Pancreas (tissue), 10 donors: ENCODE measurements around the gene ZFAND2A. TPM values are rescaled to one million over a fixed set of nuclear protein-coding genes. Genes with fewer than 3 reads are reported as not detected.

Experiments used
- ATAC-seq, 4 donors: fragments of 200-7000 bp; cut with Tn5 transposase; one replicate each; pipeline versions ENCODE4 v1.8.0 to v1.9.1; 2020; ENCODE audit warnings: mild to moderate bottlenecking in 4 of 4, moderate library complexity in 4 of 4
- DNase-seq, 6 donors: peaks; one replicate each; pipeline ENCODE4 v3.0.0-alpha.2; 2020
- FAIRE-seq: peaks from 2 replicates; lab custom pipeline; 2012; peaks lifted over from hg19 to GRCh38; lab: Jason Lieb, UNC
- H3K27ac ChIP-seq, 4 donors: fragments of 200-600 bp; sonication (generic); 1 replicate in 3 of 4; 2 replicates in 1 of 4; pipeline versions ENCODE4 v1.5.0 to v1.8.0; 2020
- H3K27me3 ChIP-seq, 4 donors: fragments of 200-600 bp; one replicate each; pipeline ENCODE4 v1.8.0; 2021
- H3K36me3 ChIP-seq, 3 donors: fragments of 200-600 bp; sonication (generic) in 1 of 3; one replicate each; pipeline versions ENCODE4 v1.5.0 to v1.8.0; 2020 to 2021
- H3K4me1 ChIP-seq, 3 donors: fragments of 200-600 bp; one replicate each; pipeline ENCODE4 v1.8.0; 2021
- H3K4me3 ChIP-seq, 4 donors: fragments of 200-600 bp; sonication (generic) in 2 of 4; one replicate each; pipeline versions ENCODE4 v1.5.0 to v1.8.0; 2020 to 2021
- H3K9me3 ChIP-seq, 4 donors: fragments of 200-600 bp; one replicate each; pipeline ENCODE4 v1.8.0; 2021
- WGBS, 2 donors: extraction: QIAGEN DNeasy Blood & Tissue Kit; methylation state at CpG; one replicate each; pipeline ENCODE4 v1.1.7; 2013; 5-methylcytosine and 5-hydroxymethylcytosine counted together
- intact Hi-C, 3 donors: fragments of 100-400 bp; cut with DNase I; formaldehyde crosslinking; loops; one replicate each; pipeline versions ENCODE4 v1.11.1 to v1.14.2; 2022
- polyA plus RNA-seq, 2 donors: library from polyadenylated mRNA; stranded (reverse); fragments of 200-250 nt; gene quantifications; one replicate each; pipeline ENCODE4 v1.2.3, GENCODE V29; 2013
- total RNA-seq, 6 donors: library from RNA; stranded (reverse); fragmentation: NEBNext Ultra II Directional in 4 of 6; extraction: Animal tissue kit (Norgen Biotek cat#: 25700) in 4 of 6; gene quantifications; one replicate each; pipeline versions ENCODE4 v1.2.1 to v1.2.4, GENCODE V29; 2021 to 2023
- TF ChIP-seq, protein P1 (sequence below), 4 donors: fragments of 200-600 bp; sonication (generic) in 3 of 4; IDR thresholded peaks; one replicate each; pipeline versions ENCODE4 v1.5.0 to v1.8.0; 2021; ENCODE audit warnings: antibody characterized with exemption in 4 of 4
- donor health status: healthy with polysubstance abuse.
- donor health status: DM: no; HTN: no; CAD: no; lungs with moderate emphysema.
- donor health status: DM: no; HTN: no; CAD: no.
- donor health status: control.
- donor health status: control.
- donor health status: Bipolar disorder and iron deficiency.
- donor health status: DM: yes; HTN: yes; CAD: no.
- donor health status: DM: no; HTN: no; CAD: no.
- donor health status: DM: no; HTN: no; CAD: no.
- donor health status: DM: yes; HTN: yes; CAD: no.

ZFAND2A gene
- total and polyA plus RNA-seq, 8 donors, result 6.1 to 35.0 (median 15.3) TPM

DNA sequence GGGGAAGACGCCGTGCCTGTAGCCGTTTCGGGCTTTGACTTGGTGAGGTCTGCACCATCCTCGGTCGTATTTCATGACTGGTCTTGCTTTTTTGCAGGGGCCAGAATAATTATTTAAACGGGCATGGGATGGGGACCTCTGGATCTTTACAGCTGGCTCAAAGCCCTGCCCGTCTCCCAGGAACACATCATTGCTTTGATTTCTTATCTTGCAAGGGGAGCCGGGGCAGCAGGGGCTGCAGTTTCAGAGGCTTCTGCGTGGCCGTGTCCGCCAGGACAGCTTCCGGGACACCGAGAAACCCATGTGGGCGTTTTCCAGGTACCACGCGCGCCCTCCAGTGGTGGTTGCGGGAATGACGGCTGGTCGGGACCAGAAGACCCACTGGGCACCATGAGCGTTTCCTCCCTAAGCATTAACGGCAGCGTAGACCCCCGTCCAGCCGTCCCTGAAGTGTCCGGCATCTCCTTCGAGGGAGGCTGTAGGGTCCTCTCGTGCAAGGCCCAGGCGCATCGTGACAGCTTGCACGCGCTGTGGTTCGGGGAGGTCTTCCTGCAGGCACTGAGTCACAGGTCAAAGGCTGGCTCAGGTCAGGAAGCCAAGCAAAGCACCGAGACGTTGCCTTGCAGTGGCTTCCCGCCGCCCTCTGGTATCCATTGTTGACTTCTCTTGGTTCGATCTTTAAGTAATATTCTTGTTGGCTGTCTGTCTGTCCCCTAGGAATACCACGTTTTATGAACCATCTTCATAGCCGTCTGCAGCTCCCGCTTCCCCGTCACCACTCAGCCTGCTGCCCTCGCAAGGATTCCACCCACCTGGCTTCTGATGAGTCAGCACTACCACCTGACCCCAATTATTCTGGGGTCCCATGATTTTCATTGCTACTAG lies 16.2 kb upstream of the ZFAND2A start:
- Histone ChIP-seq H3K36me3 (no peaks in the 10 kb centered on the region), H3K27ac (peak overlapping the region in 1 of 4 donors; percentile 19), H3K4me1 (no peaks in the 10 kb centered on the region), H3K9me3 (no peaks in the 10 kb centered on the region), H3K4me3 (peak overlapping the region in 3 of 4 donors; percentile 5 to 27 (median 26)), H3K27me3 (peaks cover 0 to 2% (median 0%) of the 10 kb centered on the region in 4 donors)
- intact Hi-C loops, result no loop called here
- DNase-seq, result peak; percentile 68 to 98 (median 88)
- TF ChIP-seq, protein P1, sequence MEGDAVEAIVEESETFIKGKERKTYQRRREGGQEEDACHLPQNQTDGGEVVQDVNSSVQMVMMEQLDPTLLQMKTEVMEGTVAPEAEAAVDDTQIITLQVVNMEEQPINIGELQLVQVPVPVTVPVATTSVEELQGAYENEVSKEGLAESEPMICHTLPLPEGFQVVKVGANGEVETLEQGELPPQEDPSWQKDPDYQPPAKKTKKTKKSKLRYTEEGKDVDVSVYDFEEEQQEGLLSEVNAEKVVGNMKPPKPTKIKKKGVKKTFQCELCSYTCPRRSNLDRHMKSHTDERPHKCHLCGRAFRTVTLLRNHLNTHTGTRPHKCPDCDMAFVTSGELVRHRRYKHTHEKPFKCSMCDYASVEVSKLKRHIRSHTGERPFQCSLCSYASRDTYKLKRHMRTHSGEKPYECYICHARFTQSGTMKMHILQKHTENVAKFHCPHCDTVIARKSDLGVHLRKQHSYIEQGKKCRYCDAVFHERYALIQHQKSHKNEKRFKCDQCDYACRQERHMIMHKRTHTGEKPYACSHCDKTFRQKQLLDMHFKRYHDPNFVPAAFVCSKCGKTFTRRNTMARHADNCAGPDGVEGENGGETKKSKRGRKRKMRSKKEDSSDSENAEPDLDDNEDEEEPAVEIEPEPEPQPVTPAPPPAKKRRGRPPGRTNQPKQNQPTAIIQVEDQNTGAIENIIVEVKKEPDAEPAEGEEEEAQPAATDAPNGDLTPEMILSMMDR (IDR thresholded peaks at IDR 0.05), result peak; percentile 90 to 93 (median 92)
- WGBS, 2 donors, result 17 to 19% methylated on average over 44 of the region's 44 CpGs
- no peak for FAIRE-seq
- peak; percentile 89 to 97 (median 96) for ATAC-seq

DNA sequence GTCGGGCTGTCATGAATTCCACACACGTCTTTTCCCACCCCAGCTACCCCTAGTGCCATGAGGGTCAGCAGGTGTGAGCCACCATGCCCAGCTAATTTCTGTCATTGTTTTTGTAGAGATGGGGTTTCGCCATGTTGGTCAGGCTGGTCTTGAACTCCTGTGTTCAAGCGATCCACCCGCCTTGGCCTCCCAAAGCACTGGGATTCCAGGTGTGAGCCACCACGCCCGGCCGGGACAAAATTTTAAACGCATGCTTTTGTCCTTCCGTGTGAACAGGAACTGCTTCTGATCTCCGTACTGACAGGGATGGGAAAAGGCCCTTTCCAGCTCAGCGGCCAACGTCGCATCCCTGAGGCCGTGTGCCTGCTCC lies 15.6 kb upstream of the ZFAND2A start:
- no peak for DNase-seq
- TF ChIP-seq, protein P1 (IDR thresholded peaks at IDR 0.05), result no peak
- intact Hi-C loops, result no loop called here
- no peak for ATAC-seq
- WGBS, 2 donors, result 89 to 90% methylated on average over 15 of the region's 15 CpGs
- no peaks in the 10 kb centered on the region for H3K9me3 ChIP-seq
- no peaks in the 10 kb centered on the region for H3K36me3 ChIP-seq
- H3K4me3 ChIP-seq, result peak overlapping the region in 3 of 4 donors; percentile 5 to 27 (median 26)
- H3K27ac ChIP-seq, result peak overlapping the region in 1 of 4 donors; percentile 19
- no peaks in the 10 kb centered on the region for H3K27me3 ChIP-seq
- no peak for FAIRE-seq
- no peaks in the 10 kb centered on the region for H3K4me1 ChIP-seq

DNA sequence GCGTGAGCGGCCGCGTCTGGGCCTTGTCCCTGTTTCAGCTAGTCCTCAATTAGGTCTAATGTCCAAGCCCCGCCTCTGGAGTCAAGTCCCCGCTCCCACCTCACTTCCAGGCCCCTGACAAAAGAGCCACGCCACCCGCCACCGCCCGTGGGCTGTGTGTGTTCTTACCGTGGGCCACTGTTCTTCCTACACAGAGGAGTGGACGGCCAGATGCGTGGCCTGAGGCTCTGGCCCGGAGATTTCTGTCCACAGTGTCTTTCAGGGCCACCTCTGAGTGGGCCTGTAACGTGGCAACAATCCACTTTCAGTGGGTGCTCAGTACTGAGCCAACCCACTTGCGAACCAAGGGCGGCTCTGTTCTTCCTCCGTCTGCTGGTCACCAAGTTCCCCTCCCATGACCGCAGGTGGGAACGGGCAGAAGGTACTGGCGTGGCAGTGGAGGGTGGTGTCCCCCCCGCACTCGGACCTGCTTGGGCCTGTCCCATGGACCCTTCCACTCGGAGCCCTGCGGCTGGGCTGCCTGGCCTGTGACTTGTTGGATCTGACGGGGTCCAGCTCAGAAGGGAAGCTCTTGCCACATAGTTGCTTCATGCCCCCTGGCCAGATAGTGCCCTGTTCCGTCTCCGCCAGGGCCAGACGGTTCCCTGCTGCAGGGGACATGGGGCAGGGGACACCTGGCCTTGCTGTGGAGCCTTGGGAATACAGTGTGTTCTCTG lies 15.0 kb upstream of the ZFAND2A start:
- FAIRE-seq (no peak), DNase-seq (peak in 1 of 6 donors; percentile 67), ATAC-seq (no peak)
- WGBS, 2 donors, result 94 to 96% methylated on average over 28 to 29 of the region's 29 CpGs
- TF ChIP-seq, protein P1 (IDR thresholded peaks at IDR 0.05), result no peak
- Histone ChIP-seq H3K27ac (no peak overlapping the region), H3K9me3 (no peaks in the 10 kb centered on the region), H3K4me3 (no peak overlapping the region), H3K4me1 (no peaks in the 10 kb centered on the region), H3K27me3 (no peaks in the 10 kb centered on the region), H3K36me3 (no peaks in the 10 kb centered on the region)
- intact Hi-C loops, result no loop called here

DNA sequence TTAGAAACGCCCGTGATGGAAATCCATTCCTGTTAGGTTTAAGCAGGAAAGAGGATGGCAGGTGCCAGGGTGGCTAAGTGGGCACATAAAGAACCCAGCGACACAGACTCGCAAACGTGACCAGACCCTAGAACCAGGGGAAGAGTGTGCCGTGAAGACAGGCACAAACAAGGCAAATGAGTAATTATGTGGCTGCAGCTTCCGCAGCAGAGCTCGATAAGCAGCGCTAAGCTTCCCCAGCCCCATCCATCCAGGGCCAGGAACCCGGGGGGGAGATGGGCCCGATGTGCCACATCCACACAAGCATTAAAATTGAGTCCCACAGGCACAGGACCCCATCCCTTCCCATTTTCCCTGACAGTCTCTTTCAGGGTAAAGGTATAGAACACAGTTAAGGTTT lies 14.0 kb upstream of the ZFAND2A start:
- 77 to 82% methylated on average over 11 of the region's 11 CpGs for WGBS, 2 donors
- TF ChIP-seq, protein P1 (IDR thresholded peaks at IDR 0.05), result no peak
- peak in 1 of 6 donors; percentile 17 for DNase-seq
- intact Hi-C loops, result no loop called here
- Histone ChIP-seq H3K27ac (no peak overlapping the region), H3K36me3 (no peaks in the 10 kb centered on the region), H3K4me3 (no peak overlapping the region), H3K4me1 (no peaks in the 10 kb centered on the region), H3K27me3 (no peaks in the 10 kb centered on the region), H3K9me3 (no peaks in the 10 kb centered on the region)
- ATAC-seq, result no peak
- FAIRE-seq, result no peak
